GM11168 (cell line): ENCODE results near the gene KCTD3.

Source experiments
- in situ Hi-C: fragments of 300-500 bp; cut with MboI; formaldehyde crosslinking; loops from one replicate; pipeline ENCODE4 v1.12.0; 2022; ENCODE audit warnings: low sequenced_read_pairs; ENCODE audit not compliant: unreplicated experiment

KCTD3 gene

GRCh38 chr1:215555531-215555930 is 11.6 kb upstream of the KCTD3 start:
- in situ Hi-C loops: no loop called here

- in situ Hi-C loops: no loop called here
Measured at GRCh38 chr1:215556996-215557395, 10.1 kb upstream of the KCTD3 start.

- in situ Hi-C loops: no loop called here
Measured at GRCh38 chr1:215557504-215557903, 9.6 kb upstream of the KCTD3 start.

- in situ Hi-C loops: no loop called here
Measured at GRCh38 chr1:215557992-215558626, 9.0 kb upstream of the KCTD3 start.

GRCh38 chr1:215567491-215568298 is 591 bp downstream of the KCTD3 start:
- in situ Hi-C loops: no loop called here

GRCh38 chr1:215568299-215568692 is 1.2 kb downstream of the KCTD3 start:
- in situ Hi-C loops: no loop called here

GRCh38 chr1:215569986-215570824 is 3.1 kb downstream of the KCTD3 start:
- in situ Hi-C loops: no loop called here

GRCh38 chr1:215581896-215582295 is 14.8 kb downstream of the KCTD3 start:
- in situ Hi-C loops: no loop called here

GRCh38 chr1:215583185-215583749 is 16.2 kb downstream of the KCTD3 start:
- in situ Hi-C loops: no loop called here

- in situ Hi-C loops: no loop called here
Measured at GRCh38 chr1:215584389-215584788, 17.3 kb downstream of the KCTD3 start.

GRCh38 chr1:215589650-215590435 is 22.7 kb downstream of the KCTD3 start:
- in situ Hi-C loops: no loop called here

- in situ Hi-C loops: no loop called here
Measured at GRCh38 chr1:215590779-215591491, 23.8 kb downstream of the KCTD3 start.

- in situ Hi-C loops: no loop called here
Measured at GRCh38 chr1:215594640-215595039, 27.5 kb downstream of the KCTD3 start.

- in situ Hi-C loops: no loop called here
Measured at GRCh38 chr1:215595231-215595630, 28.1 kb downstream of the KCTD3 start.

- in situ Hi-C loops: no loop called here
Measured at GRCh38 chr1:215597961-215598360, 30.9 kb downstream of the KCTD3 start.

- in situ Hi-C loops: no loop called here
Measured at GRCh38 chr1:215599418-215600074, 32.4 kb downstream of the KCTD3 start.

- in situ Hi-C loops: no loop called here
Measured at GRCh38 chr1:215600258-215600792, 33.2 kb downstream of the KCTD3 start.

GRCh38 chr1:215600867-215601266 is 33.8 kb downstream of the KCTD3 start:
- in situ Hi-C loops: no loop called here
